SU-DHL-6 (cell line): Measurements from ENCODE around the gene BCKDHB.

Experiments used
- EZH2phosphoT487 ChIP-seq: fragments of 200-600 bp; sonication (generic), shearing (Covaris generic); conservative IDR thresholded peaks from 2 replicates; pipeline ENCODE4 v1.6.1; 2018; ENCODE audit warnings: mild to moderate bottlenecking, antibody characterized with exemption, low read length, moderate library complexity, mixed read lengths
- TF ChIP-seq, protein P1 (sequence below): fragments of 200-600 bp; sonication (generic); IDR thresholded peaks from one replicate; pipeline ENCODE4 v1.5.1; 2017; ENCODE audit warnings: antibody characterized with exemption, mild to moderate bottlenecking, low read length, moderate library complexity; ENCODE audit not compliant: insufficient read depth, poor library complexity, severe bottlenecking

DNA sequence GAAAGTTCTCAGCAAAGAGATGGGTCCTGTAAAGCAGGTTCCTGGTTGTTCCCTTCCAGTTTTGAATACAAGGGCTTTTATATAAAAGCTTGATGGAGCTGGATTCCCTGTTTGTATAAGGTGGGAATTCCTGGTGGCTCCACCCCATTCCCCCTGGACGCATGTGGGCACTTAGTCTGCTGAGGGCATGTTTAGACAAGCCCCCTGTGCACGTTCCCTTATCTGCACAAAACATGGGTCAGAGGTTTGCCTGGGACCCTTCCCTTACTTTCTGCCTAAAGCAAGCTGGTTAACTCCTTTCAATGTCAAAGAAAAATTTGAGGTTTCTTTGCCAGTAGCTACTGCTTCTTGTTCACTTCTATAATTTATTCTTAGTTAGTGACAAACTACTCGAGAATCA is 181.1 kb downstream of the BCKDHB start:
- TF ChIP-seq, protein P1, sequence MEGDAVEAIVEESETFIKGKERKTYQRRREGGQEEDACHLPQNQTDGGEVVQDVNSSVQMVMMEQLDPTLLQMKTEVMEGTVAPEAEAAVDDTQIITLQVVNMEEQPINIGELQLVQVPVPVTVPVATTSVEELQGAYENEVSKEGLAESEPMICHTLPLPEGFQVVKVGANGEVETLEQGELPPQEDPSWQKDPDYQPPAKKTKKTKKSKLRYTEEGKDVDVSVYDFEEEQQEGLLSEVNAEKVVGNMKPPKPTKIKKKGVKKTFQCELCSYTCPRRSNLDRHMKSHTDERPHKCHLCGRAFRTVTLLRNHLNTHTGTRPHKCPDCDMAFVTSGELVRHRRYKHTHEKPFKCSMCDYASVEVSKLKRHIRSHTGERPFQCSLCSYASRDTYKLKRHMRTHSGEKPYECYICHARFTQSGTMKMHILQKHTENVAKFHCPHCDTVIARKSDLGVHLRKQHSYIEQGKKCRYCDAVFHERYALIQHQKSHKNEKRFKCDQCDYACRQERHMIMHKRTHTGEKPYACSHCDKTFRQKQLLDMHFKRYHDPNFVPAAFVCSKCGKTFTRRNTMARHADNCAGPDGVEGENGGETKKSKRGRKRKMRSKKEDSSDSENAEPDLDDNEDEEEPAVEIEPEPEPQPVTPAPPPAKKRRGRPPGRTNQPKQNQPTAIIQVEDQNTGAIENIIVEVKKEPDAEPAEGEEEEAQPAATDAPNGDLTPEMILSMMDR, result no peak
- no peak for TF ChIP-seq EZH2phosphoT487
